Chondrocyte (in vitro differentiated cells): ENCODE data around the gene SSNA1. TPM values are rescaled to one million over a fixed set of nuclear protein-coding genes. Genes with fewer than 3 reads are reported as not detected.

Source experiments
- DNase-seq: peaks from one replicate; pipeline ENCODE4 v3.0.0; 2021; ENCODE audit warnings: mixed read lengths, low spot score
- H3K27ac Mint-ChIP-seq: one replicate; pipeline ENCODE4 v1.8.0; 2021; ENCODE audit warnings: mild to moderate bottlenecking, moderate library complexity, mixed read lengths; ENCODE audit not compliant: unreplicated experiment
- H3K27me3 Mint-ChIP-seq: 2 replicates; pipeline ENCODE4 v1.8.0; 2021; ENCODE audit warnings: low read depth, mixed read lengths
- H3K36me3 Mint-ChIP-seq: 2 replicates; pipeline ENCODE4 v1.8.0; 2021; ENCODE audit warnings: low read depth, mixed read lengths
- H3K4me1 Mint-ChIP-seq: 2 replicates; pipeline ENCODE4 v1.8.0; 2021; ENCODE audit warnings: low read depth, mild to moderate bottlenecking, mixed read lengths
- H3K4me3 Mint-ChIP-seq: one replicate; pipeline ENCODE4 v1.8.0; 2021; ENCODE audit warnings: mild to moderate bottlenecking, moderate library complexity, mixed read lengths; ENCODE audit not compliant: unreplicated experiment
- H3K9me3 Mint-ChIP-seq: 2 replicates; pipeline ENCODE4 v1.8.0; 2021; ENCODE audit warnings: low read depth, mixed read lengths
- total RNA-seq: library from RNA; stranded (reverse); gene quantifications from 3 replicates; pipeline ENCODE4 v1.2.1, GENCODE V29; 2021
- TF ChIP-seq, protein P1 (sequence below): fragments of 200-600 bp; sonication (generic); IDR thresholded peaks from 2 replicates; pipeline ENCODE4 v1.5.0; 2021; ENCODE audit warnings: antibody characterized with exemption, mild to moderate bottlenecking, moderate library complexity

The SSNA1 gene
- total RNA-seq, 1 donor from 2014 or later, result 55.5 TPM

DNA sequence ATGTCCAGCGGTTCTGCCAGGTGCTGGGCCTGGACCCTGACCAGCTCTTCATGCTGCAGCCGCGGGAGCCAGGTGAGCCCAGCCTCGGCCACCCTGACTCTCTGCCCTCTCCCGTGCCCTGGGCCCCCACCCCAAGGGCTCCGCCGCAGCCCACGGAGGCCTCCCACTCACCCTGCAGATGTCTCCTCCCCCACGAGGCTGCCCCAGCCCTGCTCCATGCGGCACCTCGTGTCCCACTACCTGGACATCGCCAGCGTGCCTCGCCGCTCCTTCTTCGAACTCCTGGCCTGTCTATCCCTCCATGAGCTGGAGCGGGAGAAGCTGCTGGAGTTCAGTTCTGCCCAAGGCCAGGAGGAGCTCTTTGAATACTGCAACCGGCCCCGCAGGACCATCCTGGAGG is 26.1 kb downstream of the SSNA1 start:
- peaks cover 7% of the 10 kb centered on the region for H3K4me1 Mint-ChIP-seq

GRCh38 chr9:137215196-137215986 is 26.9 kb downstream of the SSNA1 start:
- Mint-ChIP-seq H3K4me3 (no peak overlapping the region), H3K4me1 (peaks cover 7% of the 10 kb centered on the region), H3K27ac (no peak overlapping the region), H3K36me3 (peaks cover 2% of the 10 kb centered on the region), H3K27me3 (no peaks in the 10 kb centered on the region), H3K9me3 (no peaks in the 10 kb centered on the region)
- DNase-seq, result no peak
- TF ChIP-seq, protein P1, sequence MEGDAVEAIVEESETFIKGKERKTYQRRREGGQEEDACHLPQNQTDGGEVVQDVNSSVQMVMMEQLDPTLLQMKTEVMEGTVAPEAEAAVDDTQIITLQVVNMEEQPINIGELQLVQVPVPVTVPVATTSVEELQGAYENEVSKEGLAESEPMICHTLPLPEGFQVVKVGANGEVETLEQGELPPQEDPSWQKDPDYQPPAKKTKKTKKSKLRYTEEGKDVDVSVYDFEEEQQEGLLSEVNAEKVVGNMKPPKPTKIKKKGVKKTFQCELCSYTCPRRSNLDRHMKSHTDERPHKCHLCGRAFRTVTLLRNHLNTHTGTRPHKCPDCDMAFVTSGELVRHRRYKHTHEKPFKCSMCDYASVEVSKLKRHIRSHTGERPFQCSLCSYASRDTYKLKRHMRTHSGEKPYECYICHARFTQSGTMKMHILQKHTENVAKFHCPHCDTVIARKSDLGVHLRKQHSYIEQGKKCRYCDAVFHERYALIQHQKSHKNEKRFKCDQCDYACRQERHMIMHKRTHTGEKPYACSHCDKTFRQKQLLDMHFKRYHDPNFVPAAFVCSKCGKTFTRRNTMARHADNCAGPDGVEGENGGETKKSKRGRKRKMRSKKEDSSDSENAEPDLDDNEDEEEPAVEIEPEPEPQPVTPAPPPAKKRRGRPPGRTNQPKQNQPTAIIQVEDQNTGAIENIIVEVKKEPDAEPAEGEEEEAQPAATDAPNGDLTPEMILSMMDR, result no peak

More for the DNA sequence above, 26.1 kb downstream of the SSNA1 start:
- H3K36me3 Mint-ChIP-seq, result peaks cover 2% of the 10 kb centered on the region
- TF ChIP-seq, protein P1, result no peak
- no peaks in the 10 kb centered on the region for H3K27me3 Mint-ChIP-seq
- no peak overlapping the region for H3K27ac Mint-ChIP-seq
- H3K4me3 Mint-ChIP-seq, result no peak overlapping the region
- no peak for DNase-seq
- H3K9me3 Mint-ChIP-seq, result no peaks in the 10 kb centered on the region

- Mint-ChIP-seq H3K27me3 (no peaks in the 10 kb centered on the region), H3K4me1 (peaks cover 7% of the 10 kb centered on the region), H3K36me3 (peaks cover 2% of the 10 kb centered on the region), H3K9me3 (no peaks in the 10 kb centered on the region), H3K27ac (no peak overlapping the region), H3K4me3 (no peak overlapping the region)
- no peak for DNase-seq
- TF ChIP-seq, protein P1, result no peak
These were observed 27.9 kb downstream of the SSNA1 start for GRCh38 chr9:137216188-137216965.

- H3K4me1 Mint-ChIP-seq, result peaks cover 7% of the 10 kb centered on the region
- H3K27me3 Mint-ChIP-seq, result no peaks in the 10 kb centered on the region
- H3K4me3 Mint-ChIP-seq, result no peak overlapping the region
- no peaks in the 10 kb centered on the region for H3K9me3 Mint-ChIP-seq
- H3K36me3 Mint-ChIP-seq, result peaks cover 2% of the 10 kb centered on the region
- TF ChIP-seq, protein P1, result no peak
- H3K27ac Mint-ChIP-seq, result no peak overlapping the region
- DNase-seq, result no peak
These were observed 29.1 kb downstream of the SSNA1 start for GRCh38 chr9:137217276-137218211.
